ENCODE measurements around the gene CCDC40.

DNA sequence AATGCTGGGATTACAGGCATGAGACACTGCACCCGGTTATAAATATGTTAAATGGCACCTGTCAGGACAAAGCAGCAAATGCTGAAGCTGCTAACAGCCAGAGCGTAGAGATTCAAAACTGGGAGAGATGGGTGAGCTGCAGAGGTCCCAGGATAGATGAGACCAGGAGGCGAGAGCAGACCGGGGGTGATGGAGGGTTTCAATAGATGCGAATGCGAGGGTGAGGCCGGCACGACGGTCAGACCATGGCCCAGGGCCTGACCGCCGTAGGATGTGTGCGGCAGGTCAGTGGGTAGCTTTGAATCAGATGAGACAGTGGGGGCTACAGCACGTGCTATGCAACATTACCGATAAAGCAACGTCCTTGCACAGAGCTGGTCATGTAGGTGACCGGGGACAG is 14.3 kb downstream of the CCDC40 start:
- no peak for TF ChIP-seq CTCF (IDR thresholded peaks at IDR 0.05)
- no peak for TF ChIP-seq POLR2A (IDR thresholded peaks at IDR 0.05)

All from heart left ventricle (tissue), 13 donors.